NOMO-1 (cell line): ENCODE measurements around the gene ILK.

ENCODE experiments used
- DNase-seq, 2 experiments: peaks; one replicate each; lab custom pipeline; 2025; ENCODE audit not compliant: unreplicated experiment in 2 of 2; lab: John Stamatoyannopoulos, UW

ILK gene

DNA sequence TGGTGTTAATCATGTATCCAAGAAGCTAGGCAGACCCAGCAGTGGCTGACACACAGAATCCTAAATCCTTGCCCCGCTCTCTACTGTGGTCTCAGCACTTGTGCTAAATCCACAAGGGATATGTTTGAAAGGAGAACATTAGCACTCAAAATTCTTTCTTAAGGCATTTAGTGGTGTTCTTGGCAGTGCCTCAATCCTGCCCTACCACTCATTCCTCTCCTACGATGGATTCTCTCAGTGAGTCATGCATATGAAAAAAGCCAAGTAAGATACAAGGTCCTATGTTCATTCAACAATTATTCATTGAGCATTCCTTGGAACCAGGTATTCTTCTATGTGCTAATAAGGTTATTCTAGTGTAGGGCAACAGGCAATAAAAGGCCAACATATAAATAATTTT lies 31.4 kb upstream of the ILK start:
- no peak for DNase-seq

DNA sequence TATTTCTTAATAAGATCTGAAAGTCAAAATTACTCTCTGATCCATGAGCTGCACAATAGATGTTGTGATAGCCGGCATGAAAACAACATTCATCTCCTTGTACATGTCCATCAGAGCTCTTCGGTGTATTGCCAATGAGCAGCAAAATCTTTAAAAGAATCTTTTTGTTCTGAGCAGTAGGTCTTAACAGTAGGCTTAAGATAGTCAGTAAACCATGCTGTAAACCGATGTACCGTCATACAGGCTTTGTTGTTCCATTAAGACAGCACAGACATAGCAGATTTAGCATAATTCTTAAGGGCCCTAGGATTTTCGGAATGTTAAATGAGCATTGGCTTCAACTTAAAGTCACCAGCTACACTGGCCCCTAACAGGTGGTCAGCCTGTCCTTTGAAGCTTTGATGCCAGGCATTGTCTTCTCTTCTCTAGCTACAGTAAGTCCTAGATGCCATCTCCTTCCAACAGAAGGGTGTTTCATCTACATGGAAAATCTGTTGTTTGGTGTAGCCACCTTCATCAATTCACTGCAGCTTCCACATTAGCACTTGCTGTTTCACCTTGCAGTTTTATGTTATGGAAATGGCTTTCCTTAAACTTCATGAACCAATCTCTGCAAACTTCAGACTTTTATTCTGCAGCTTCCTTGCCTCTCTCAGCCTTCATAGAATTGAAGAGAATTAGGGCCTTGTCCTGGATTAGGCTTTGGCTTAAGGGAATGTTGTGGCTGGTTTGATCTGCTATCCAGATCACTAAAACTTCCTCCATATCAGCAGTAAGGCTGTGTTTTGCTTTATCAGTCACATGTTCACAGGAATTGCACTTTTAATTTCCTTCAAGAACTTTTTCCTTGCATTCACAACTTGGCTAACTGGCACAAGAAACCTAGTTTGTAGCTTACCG lies 28.5 kb upstream of the ILK start:
- DNase-seq: no peak

DNA sequence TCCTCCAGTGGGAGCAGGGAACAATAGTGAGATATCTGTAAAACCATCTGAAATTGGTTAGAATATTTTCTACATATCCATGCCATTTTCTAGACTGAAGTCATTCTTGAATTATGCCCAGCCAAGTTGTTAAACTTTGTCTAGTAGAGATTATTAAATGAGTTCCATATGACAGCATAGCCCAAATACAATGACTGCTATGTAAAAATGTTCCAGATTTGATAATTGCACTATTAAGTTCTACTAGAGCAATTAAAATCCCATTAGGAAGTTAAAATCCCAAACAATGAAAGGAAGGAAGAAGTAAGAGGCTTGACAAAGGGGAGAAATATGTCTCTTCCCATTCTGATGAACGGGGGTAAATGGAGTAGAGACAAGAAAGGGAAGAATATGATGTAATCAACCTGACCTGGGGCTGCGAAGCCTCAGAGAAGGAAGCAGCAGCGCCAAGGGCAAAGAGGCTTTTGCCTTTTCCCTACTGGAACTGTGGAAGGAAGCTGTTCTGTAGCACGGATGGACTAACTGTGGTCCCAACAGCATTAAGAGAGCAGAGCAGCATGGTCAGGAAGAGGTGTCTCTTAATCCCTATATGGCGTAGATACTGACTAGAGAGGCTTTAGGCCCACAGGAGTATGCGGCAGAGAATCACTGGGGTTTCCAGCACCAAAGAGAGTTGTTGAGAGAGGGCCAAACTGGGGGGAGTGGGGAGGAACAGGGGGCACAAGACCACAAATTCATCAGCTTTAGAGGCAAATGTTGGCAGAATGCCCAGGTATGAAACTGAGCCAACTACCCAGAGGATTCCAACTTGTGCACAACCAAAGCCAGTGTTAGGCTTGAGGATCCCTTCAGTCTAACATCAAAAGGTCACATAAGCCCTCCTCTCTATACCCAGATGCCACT lies 26.9 kb upstream of the ILK start:
- DNase-seq: no peak

DNA sequence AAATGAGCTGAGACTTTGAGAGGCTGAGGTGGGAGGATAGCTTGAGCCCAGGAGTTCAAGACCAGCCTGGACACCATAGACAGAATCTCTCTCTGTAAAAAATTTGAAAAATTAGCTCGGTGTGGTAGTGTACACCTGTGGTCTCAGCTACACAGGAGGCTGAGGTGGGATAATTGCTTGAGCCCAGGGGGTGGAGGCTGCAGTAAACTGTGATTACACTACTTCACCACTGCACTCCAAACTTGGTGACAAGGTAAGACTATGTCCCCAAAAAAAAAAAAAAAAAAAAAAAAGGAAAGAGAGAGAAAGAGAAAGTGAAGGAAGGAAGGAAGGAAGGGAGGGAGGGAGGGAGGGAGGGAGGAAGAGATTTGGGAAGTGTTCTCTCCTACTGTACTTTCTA lies 25.4 kb upstream of the ILK start:
- DNase-seq: no peak

DNA sequence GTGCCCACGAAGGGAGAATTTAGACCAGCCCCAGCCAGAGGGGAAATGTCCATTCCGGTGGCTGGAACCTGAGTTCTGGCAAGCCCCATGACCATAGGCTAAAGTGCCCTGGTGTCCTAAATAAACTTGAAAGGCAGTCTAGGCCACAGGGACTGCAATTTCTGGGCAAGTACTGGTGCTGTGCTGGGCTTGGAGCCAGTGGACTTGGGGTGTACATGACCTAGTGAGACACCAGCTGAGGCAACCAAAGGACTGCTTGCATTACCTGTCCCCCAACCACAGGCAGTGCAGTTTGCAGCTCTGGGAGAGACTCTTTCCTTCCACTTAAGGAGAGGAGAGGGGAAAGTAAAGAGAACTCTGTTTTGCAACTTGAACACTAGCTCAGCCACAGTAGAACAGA lies 23.9 kb upstream of the ILK start:
- DNase-seq: no peak

DNA sequence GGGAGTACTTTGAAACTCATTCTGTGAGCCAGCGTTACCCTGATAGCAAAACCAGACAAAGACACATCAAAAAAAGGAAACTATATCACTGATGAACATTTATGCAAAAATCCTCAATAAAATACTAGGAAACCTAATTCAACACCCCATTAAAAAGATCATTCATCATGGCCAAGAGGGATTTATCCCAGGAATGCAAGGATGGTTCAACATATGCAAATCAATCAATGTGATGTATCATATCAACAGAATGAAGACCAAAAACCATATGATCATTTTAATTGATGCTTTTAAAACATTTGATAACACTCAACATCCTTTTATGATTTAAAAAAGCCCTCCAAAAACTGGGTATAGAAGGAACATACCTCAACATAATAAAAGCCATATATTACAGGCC lies 20.0 kb upstream of the ILK start:
- no peak for DNase-seq

DNA sequence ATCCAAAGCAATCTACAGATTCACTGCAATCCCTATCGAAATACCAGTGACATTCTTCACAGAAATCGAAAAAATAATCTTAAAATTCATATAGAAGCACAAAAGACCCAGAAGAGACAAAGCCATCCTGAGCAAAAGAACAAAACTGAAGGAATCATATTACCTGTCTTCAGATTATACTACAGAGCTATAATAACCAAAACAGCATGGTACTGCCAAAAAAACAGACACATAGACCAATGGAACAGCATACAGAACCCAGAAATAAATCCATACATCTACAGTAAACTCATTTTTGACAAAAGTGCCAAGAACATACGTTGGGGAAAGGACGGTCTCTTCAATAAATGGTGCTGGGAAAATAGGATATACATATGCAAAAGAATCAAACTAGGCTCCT lies 19.0 kb upstream of the ILK start:
- no peak for DNase-seq

DNA sequence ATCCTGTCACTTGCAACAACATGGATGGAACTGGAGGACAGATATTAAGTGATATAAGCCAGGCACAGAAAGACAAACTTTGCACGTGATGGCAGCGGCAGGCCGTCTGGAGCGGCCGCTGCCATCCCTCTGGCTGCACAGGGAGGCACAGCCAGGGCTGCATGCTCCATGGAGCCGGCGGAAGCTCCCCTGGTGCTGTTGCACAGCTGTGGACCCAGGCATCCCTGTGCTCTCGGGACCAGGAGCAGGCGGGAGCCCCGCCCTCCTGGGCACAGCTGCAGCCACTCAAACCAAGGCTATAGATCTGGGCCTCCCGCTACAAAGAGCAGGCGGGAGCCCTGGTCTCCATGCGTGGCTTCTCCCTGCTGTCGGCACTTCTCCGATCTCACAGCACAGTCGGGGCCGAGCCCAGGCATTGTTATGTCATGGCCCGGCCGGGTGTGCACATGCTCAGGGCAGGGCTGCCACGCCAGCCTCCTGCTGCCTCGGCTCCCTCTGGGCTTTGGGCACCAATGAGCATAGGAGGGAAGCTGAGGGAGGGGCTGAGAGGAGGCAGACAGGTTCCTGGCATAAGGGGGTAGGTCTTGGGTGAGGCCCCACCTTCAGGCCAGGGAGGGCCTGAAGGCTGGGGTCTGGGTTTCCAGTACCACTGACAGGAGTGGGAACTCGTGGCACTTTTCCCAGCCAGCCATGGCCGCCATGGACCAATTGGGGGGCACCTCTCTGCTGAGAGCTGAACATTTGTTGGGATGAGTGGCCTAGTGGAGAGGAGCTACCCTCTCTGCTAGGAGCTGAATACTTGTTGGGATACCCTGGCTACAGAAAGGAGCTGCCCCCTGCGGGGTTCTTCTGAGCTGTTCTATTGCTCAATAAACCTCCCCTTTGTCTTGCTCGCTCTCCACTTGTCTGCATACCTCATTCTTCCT lies 16.9 kb upstream of the ILK start:
- no peak for DNase-seq

DNA sequence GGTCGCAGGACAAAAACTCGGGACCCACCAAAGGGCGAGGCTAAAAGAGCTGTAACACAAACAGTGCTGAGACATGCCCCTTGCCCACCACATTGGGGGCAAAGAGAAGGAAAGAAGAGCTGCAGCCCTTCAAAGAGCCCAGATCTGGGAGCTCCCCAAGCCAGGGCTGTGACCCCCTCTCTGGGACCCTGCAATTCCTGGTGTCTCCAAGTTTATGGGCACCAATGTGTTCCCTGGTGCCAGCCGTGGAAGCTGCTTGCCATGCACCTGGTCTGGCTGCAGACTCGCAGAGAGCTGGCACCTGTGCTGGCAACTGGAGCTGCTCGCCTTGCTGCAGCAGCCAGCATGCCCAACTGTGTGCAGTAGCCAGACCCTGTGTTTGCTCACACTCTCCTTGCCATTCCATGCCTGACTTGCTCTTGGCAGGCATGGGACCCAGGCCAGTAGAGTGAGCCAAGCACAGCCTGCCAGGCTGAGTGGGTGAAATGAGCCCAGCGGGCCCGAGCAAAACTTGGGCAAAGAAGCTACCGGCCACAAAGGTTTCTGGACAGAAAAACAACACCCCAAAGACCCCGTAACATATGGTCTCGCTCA lies 16.1 kb upstream of the ILK start:
- no peak for DNase-seq

DNA sequence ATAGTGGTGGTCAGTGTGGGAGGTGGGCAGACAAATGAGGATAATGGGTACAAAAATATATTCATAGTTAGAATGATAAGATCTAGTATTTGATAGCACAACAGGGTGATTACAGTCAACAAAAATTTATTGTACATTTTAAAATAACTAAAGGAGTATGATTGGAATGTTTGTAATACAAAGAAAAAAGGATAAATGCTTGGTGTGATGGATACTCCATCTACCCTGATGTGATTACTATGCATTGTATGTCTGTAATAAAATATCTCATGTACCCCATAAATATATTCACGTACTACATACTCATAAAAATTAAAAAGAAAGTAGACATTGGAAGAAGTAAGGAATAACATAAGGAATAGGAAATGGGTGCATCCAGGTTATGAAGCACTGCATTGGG lies 15.6 kb upstream of the ILK start:
- no peak for DNase-seq

DNA sequence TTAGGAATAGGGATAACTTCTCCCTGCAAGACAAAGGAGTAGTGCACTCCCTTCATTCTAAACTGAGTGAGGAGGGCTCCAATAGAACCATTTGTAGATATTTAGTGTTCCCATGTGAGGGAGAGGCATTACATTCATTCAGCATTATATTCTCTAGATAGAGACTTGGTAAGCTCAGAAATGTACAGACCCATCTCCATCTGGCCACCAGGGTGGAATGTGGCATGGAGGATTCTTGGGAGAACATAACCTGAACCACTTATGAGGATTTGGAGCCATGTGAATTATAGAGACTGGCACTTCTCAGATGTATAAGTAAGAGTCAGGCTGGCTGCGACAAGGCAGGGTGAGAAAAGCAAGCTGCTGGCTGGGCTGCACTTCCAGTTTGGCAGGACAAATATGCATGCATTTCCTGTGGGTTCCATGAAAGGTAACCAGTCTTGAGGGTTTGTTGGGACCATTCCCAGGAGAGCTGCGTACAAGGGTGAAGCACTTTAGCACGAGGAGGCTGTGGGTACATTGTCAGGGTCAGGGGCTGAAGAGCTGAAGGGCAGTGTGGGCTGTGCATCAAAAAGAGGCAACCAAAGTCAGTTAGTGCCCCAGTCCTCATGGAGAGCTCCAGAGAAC lies 9.3 kb upstream of the ILK start:
- no peak for DNase-seq

DNA sequence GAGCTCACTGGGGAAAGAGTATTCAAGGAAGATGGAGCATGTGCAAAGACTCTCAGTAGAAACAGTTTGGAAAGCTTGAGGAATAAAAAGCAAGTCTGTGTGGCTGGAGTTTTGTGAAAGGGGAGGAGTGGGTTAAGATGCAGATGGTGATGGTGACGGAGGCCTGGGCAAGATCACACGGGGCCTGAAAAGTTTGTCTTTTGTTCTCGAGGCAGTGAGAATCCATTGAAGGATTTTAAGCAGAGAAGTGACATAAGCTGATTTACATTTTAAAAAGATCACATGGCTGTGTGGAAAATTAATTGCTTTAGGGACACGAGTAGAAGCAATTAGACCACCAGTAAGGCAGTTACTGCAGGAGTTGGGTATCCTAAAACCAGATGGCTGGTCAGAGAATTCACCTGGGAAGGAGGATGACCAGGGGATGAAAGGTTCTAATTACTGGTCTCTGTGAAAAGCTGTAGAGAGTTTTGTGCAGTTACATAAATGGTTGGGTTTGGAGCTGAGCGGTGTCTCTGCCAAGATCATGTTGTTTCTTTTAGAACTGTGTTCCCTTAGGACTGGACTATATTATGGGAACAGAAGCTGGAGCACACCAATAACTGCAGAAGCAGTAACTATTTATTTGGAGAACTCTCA lies 7.2 kb upstream of the ILK start:
- DNase-seq: no peak

DNA sequence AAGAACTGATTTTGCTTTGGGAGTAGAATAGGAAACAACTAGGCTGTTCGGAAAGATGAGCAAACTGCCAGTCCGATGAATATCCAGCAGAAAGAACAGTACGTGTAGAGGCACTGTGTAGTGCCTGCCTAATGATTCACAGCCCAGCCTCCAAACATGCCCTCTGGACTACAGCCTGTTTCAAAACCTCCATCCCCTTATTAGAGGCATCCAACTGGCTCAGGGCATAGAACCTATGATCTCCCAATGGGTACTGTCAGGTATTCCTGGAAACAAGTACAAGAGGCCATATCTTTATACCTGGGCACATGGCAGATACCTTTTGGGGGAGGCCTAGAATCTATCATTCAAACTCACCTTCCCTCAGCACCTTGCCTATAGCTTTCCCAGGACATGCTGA lies 5.0 kb upstream of the ILK start:
- no peak for DNase-seq

DNA sequence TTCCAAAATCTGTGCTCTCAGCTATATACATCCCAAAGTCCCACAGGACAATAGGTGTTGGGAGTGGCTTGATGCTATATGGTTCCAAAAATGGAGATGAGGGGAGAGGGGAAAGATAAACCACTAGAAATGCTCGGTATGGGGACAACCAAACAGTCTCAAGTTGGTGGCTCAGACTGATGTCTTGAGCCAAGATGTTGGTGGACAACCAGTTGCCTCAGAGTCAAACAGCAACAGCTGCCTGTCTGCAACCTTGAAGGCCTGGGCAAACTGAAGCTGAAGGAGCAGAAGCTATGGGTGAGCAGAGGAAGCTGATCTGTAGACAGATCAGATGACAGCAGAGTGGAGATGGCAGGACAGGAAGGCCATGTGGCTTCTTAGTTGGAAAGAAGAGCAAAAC lies 4.1 kb upstream of the ILK start:
- DNase-seq: no peak

DNA sequence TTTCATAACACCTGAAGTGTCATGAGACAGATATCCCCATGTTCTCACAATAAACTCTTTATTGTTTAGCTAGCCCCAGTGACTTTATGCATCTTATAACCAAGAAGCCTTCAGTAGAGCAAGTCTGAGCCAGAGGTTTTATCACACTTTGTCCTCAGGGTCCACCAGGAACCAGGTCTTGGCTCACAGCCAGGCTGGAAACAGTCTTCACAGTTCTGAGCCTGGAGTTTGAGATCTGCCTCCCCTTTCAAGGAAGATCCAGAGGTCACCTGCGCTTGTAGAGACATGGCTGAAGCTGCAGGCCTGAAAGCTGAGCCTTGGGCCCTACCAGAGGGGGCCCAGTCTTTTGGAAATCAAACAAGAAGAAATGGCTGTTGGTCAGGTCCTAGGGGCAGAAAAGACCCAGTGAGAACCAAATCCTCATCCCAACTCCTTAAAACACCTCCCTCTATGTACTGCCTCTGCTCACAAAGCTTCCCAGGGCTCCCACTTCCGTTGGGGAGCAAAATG lies 3.6 kb upstream of the ILK start:
- no peak for DNase-seq

DNA sequence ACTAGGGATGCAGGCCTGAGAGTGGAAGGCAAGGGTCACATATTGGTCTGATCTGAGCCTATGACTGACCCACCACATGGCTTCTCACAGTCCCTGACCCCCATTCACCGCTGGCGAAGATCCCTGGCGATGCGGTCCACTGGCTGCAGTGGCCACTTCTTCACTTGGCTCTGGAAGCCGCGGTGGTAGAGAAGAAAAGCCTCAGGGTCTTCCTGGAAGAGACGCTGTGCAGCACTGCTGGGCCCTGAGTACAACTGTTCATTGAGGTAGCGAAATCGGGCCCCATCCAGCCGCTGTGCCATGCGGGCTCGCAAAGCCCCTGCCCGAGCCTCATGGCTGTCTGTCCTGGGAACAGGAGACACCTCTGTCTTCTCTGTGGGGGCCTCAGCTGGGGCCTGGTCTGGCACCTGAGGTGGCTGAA lies 2.5 kb upstream of the ILK start:
- no peak for DNase-seq

DNA sequence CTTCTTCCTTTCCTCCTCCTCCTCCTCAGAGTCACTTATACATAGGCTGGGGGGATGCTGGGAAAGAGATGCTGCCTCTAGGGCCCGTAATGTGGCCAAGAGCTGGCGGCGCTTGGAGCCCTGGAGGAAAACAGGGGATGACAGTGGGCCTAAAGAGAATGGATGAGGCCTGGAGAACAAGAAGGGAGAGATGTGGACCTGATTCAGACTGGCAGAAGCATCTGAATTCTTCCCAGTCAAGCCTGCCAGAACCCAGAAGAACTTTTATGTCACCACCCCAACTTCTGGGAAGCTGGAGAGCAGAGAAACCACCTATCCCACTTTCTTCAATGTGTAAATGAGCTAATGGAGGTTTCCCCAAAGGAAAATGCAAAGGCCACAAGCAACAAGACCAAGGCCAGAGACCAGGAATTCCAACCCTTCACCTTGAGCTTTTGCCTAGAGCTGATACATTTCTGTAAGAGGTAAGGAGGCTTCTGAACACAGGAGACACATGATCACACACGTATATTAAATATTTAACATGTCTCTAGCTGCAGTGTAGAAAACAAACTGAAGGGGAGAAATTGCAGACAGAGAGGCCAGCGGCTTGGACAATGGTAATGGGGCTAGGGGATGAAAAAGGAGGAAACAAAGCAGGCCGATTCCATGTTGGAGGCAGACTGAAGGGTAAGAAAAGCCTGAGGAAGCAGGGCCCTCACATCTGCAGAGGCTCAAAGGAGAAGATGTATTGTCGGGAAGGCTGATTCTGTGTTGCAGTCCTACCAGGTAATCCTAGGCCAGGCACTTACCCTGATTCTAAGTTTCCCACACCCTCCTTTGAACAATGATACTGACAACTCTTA lies 1.3 kb upstream of the ILK start:
- no peak for DNase-seq

DNA sequence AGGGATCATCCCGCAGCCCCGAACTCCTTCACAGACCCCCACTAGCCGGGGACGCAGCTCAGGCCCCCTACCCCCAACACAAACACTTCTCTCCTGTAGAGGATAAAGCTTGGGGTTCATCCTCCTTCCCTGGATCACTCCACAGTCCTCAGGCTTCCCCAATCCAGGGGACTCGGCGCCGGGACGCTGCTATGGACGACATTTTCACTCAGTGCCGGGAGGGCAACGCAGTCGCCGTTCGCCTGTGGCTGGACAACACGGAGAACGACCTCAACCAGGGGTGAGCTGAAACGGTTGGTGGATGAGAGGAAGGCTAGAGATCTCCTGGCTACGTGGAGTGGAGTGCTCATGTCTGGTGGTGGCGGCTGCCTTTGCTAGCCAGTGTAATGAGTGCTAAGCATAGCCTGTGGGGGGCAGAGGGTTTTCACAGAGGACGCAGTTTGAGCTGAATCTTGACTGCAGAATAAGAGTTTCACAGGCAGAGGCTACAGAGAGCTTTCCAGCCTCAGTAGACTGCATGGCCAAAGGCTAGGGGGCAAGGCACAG lies 580 bp downstream of the ILK start:
- peak; percentile 32 to 43 for DNase-seq
